Measurements from ENCODE around the gene BBIP1. TPM values are rescaled to one million over a fixed set of nuclear protein-coding genes. Genes with fewer than 3 reads are reported as not detected.

Gene BBIP1
- total RNA-seq, 1 experiment from 2014 or later, result 46.9 TPM

GRCh38 chr10:110951381-110951780 is 32.4 kb upstream of the BBIP1 start:
- Mint-ChIP-seq H3K4me3 (ENCODE audit: unreplicated experiment) (no peak overlapping the region), H3K36me3 (ENCODE audit: insufficient read depth, unreplicated experiment) (peaks cover 30% of the 10 kb centered on the region), H3K27ac (ENCODE audit: low read depth, unreplicated experiment) (no peak overlapping the region), H3K4me1 (ENCODE audit: insufficient read depth, unreplicated experiment) (peaks cover 7% of the 10 kb centered on the region), H3K9me3 (ENCODE audit: unreplicated experiment) (no peaks in the 10 kb centered on the region), H3K27me3 (ENCODE audit: insufficient read depth, unreplicated experiment) (no peaks in the 10 kb centered on the region)
- ChIA-PET CTCF (no interaction called here), POLR2A (no interaction called here)
- TF ChIP-seq CTCF (IDR thresholded peaks at IDR 0.05; ENCODE audit: unreplicated experiment), result no peak
- BruUV-seq (replicated peaks), result no TSS peak
- intact Hi-C loops (cut with micrococcal nuclease), result no loop called here
- DNase-seq (ENCODE audit: unreplicated experiment), result no peak

DNA sequence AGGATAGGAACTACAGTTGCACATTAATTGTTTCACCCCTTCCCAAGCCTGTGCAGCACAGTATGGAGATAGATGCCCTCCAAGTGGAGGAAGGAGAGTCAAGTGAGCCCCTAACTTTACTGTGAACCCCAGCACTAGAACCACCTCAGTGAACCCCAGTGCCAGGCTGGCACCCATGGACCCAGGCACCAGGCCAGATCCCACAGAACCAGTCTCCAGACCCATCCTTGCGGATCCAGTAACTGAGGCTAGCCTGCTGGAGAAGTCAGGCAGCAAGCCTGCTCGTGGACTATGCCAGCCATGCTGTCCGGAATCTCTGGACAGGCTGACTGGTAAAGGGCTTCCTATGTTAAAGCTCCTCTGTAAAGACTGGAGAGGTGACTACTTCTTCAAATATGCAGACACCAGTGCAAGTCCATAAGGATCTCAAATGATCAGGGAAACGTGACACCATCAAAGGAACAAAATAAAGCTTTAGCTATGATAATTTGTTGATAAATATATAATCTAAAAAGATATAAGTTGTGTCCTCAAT is 28.1 kb upstream of the BBIP1 start:
- no peak overlapping the region for H3K27ac Mint-ChIP-seq (ENCODE audit: low read depth, unreplicated experiment)
- H3K27me3 Mint-ChIP-seq (ENCODE audit: insufficient read depth, unreplicated experiment), result no peaks in the 10 kb centered on the region
- DNase-seq (ENCODE audit: unreplicated experiment), result no peak
- TF ChIP-seq CTCF (IDR thresholded peaks at IDR 0.05; ENCODE audit: unreplicated experiment), result no peak
- H3K4me3 Mint-ChIP-seq (ENCODE audit: unreplicated experiment), result no peak overlapping the region
- POLR2A ChIA-PET, result interaction anchor here (0.7 to 1.9 kb wide), 6 partner anchors 9 to 31 kb away, joined by 3 to 7 read pairs (median 3); partner anchors contain the start of genes BBIP1 and SHOC2
- intact Hi-C loops (cut with micrococcal nuclease), result no loop called here
- H3K36me3 Mint-ChIP-seq (ENCODE audit: insufficient read depth, unreplicated experiment), result peaks cover 17% of the 10 kb centered on the region
- no peaks in the 10 kb centered on the region for H3K9me3 Mint-ChIP-seq (ENCODE audit: unreplicated experiment)
- H3K4me1 Mint-ChIP-seq (ENCODE audit: insufficient read depth, unreplicated experiment), result peaks cover 21% of the 10 kb centered on the region
- CTCF ChIA-PET, result interaction anchor here (1.1 kb wide), 1 partner anchor 17 kb away, joined by 3 read pairs; no protein-coding TSS in a partner anchor
- BruUV-seq (replicated peaks), result no TSS peak

GRCh38 chr10:110946496-110946895 is 27.5 kb upstream of the BBIP1 start:
- no peak for DNase-seq (ENCODE audit: unreplicated experiment)
- H3K27me3 Mint-ChIP-seq (ENCODE audit: insufficient read depth, unreplicated experiment), result no peaks in the 10 kb centered on the region
- POLR2A ChIA-PET, result interaction anchor here (0.7 to 1.9 kb wide), 5 partner anchors 17 to 65 kb away, joined by 3 to 7 read pairs (median 3); partner anchors contain the start of genes BBIP1 and SHOC2

More at GRCh38 chr10:110946496-110946895, 27.5 kb upstream of the BBIP1 start:
- TF ChIP-seq CTCF (IDR thresholded peaks at IDR 0.05; ENCODE audit: unreplicated experiment), result no peak
- Mint-ChIP-seq H3K4me3 (ENCODE audit: unreplicated experiment) (no peak overlapping the region), H3K4me1 (ENCODE audit: insufficient read depth, unreplicated experiment) (peaks cover 21% of the 10 kb centered on the region), H3K36me3 (ENCODE audit: insufficient read depth, unreplicated experiment) (peaks cover 12% of the 10 kb centered on the region), H3K9me3 (ENCODE audit: unreplicated experiment) (no peaks in the 10 kb centered on the region), H3K27ac (ENCODE audit: low read depth, unreplicated experiment) (peak overlapping the region; percentile 13)
- intact Hi-C loops (cut with micrococcal nuclease), result no loop called here
- CTCF ChIA-PET, result interaction anchor here (1.1 kb wide), 1 partner anchor 17 kb away, joined by 3 read pairs; no protein-coding TSS in a partner anchor
- no TSS peak for BruUV-seq (replicated peaks)

All from MCF 10A (cell line).